ENCODE results near the gene RIC3. TPM values are rescaled to one million over a fixed set of nuclear protein-coding genes. Genes with fewer than 3 reads are reported as not detected.

The RIC3 gene
- total RNA-seq, 1 experiment from 2014 or later: not detected

DNA sequence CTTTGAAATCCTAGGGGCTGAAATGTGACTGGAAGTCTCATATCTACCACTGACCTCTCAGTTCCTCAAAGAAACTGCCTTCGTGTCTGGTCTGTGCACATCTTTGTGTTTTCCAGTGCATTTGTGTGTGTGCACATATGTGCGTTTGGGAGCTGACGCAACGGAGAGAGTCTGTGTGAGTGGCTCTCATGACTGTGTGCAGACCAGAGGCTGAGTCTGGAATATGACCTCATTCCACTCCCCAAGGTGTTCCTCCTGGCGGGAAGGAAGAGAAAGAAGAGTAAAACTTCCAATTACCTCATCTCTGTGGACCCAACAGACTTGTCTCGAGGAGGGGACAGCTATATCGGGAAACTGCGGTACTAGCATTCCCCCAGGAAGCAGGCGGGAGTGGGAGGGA is 71.4 kb downstream of the RIC3 start:
- Histone ChIP-seq H3K4me3 (ENCODE audit: low read length) (no peak overlapping the region), H3K9me3 (ENCODE audit: low read length) (no peaks in the 10 kb centered on the region), H3K36me3 (ENCODE audit: low read depth, low read length) (no peaks in the 10 kb centered on the region), H3K4me2 (ENCODE audit: low read length) (no peak overlapping the region), H3K9me2 (replicated peaks; ENCODE audit: low read length) (no peaks in the 10 kb centered on the region), H3K79me2 (ENCODE audit: low read length) (no peaks in the 10 kb centered on the region), H2AFZ (ENCODE audit: low read length) (no peak overlapping the region), H4K20me1 (ENCODE audit: low read length) (no peaks in the 10 kb centered on the region), H3K27ac (ENCODE audit: low read length) (no peak overlapping the region), H3K27me3 (ENCODE audit: low read length) (no peaks in the 10 kb centered on the region), H3K9ac (ENCODE audit: low read length) (no peak overlapping the region), H3F3A (ENCODE audit: low read length, unreplicated experiment) (no peaks in the 10 kb centered on the region), H3K4me1 (ENCODE audit: insufficient read depth, low read length) (no peaks in the 10 kb centered on the region)
- intact Hi-C loops (cut with micrococcal nuclease): no loop called here
- no peak for TF ChIP-seq EZH2 (IDR thresholded peaks at IDR 0.05; ENCODE audit: low read length, unreplicated experiment)
- no peak for TF ChIP-seq EZH2phosphoT487 (IDR thresholded peaks at IDR 0.05; ENCODE audit: borderline replicate concordance, low read length)
- CTCF ChIA-PET: no interaction called here
- no TSS peak for BruUV-seq (replicated peaks)
- DNase-seq: no peak
- POLR2A ChIA-PET (ENCODE audit: unreplicated experiment): no interaction called here
- no peak for ATAC-seq

DNA sequence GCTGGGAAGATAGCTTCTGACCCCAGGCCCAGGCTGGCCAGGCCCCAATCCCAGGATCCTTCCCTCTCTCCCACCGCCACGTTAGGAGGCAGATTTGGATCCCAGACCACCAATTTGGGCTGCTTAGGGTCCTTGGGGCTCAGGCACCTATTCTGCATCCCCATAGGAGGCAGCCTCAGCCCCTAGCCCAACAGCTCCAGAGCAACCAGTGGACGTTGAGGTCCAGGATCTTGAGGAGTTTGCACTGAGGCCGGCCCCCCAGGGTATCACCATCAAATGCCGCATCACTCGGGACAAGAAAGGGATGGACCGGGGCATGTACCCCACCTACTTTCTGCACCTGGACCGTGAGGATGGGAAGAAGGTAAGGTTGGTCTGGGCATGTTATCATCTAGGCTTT is 71.8 kb downstream of the RIC3 start:
- Histone ChIP-seq H3K27me3 (ENCODE audit: low read length) (no peaks in the 10 kb centered on the region), H3K4me1 (ENCODE audit: insufficient read depth, low read length) (no peaks in the 10 kb centered on the region), H2AFZ (ENCODE audit: low read length) (no peak overlapping the region), H3K27ac (ENCODE audit: low read length) (no peak overlapping the region), H3K9ac (ENCODE audit: low read length) (no peak overlapping the region), H3K9me2 (replicated peaks; ENCODE audit: low read length) (no peaks in the 10 kb centered on the region), H3K4me3 (ENCODE audit: low read length) (no peak overlapping the region), H3F3A (ENCODE audit: low read length, unreplicated experiment) (no peaks in the 10 kb centered on the region), H3K79me2 (ENCODE audit: low read length) (no peaks in the 10 kb centered on the region), H3K4me2 (ENCODE audit: low read length) (no peak overlapping the region), H3K9me3 (ENCODE audit: low read length) (no peaks in the 10 kb centered on the region), H4K20me1 (ENCODE audit: low read length) (no peaks in the 10 kb centered on the region), H3K36me3 (ENCODE audit: low read depth, low read length) (no peaks in the 10 kb centered on the region)
- intact Hi-C loops (cut with micrococcal nuclease): no loop called here
- TF ChIP-seq, protein P1, sequence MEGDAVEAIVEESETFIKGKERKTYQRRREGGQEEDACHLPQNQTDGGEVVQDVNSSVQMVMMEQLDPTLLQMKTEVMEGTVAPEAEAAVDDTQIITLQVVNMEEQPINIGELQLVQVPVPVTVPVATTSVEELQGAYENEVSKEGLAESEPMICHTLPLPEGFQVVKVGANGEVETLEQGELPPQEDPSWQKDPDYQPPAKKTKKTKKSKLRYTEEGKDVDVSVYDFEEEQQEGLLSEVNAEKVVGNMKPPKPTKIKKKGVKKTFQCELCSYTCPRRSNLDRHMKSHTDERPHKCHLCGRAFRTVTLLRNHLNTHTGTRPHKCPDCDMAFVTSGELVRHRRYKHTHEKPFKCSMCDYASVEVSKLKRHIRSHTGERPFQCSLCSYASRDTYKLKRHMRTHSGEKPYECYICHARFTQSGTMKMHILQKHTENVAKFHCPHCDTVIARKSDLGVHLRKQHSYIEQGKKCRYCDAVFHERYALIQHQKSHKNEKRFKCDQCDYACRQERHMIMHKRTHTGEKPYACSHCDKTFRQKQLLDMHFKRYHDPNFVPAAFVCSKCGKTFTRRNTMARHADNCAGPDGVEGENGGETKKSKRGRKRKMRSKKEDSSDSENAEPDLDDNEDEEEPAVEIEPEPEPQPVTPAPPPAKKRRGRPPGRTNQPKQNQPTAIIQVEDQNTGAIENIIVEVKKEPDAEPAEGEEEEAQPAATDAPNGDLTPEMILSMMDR (conservative IDR thresholded peaks at IDR 0.05; ENCODE audit: low read depth, low read length): no peak
- TF ChIP-seq EZH2phosphoT487 (IDR thresholded peaks at IDR 0.05; ENCODE audit: borderline replicate concordance, low read length) (no peak), EZH2 (IDR thresholded peaks at IDR 0.05; ENCODE audit: low read length, unreplicated experiment) (no peak)
- BruUV-seq (replicated peaks): no TSS peak
- ATAC-seq: no peak
- POLR2A ChIA-PET (ENCODE audit: unreplicated experiment): no interaction called here
- DNase-seq: no peak
- CTCF ChIA-PET: no interaction called here

DNA sequence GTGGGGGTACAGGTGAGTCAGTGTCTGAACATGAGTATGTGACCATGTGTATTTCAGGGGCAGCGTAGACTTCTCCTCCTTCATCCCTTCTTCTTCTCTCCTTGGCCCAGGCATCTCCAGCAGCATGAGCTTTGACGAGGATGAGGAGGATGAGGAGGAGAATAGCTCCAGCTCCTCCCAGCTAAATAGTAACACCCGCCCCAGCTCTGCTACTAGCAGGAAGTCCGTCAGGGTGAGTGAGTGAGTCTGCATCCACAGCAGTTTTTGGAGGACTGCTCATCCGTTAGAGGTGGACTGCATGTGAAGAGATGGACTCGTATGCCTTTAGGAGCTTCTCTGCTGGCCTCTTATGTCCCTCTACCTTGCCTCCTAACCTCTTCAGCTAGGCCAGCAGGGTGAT is 72.2 kb downstream of the RIC3 start:
- intact Hi-C loops (cut with micrococcal nuclease): no loop called here
- no peak for TF ChIP-seq EZH2 (IDR thresholded peaks at IDR 0.05; ENCODE audit: low read length, unreplicated experiment)
- TF ChIP-seq, protein P1 (conservative IDR thresholded peaks at IDR 0.05; ENCODE audit: low read depth, low read length): no peak
- TF ChIP-seq EZH2phosphoT487 (IDR thresholded peaks at IDR 0.05; ENCODE audit: borderline replicate concordance, low read length): no peak

More for the DNA sequence above, 72.2 kb downstream of the RIC3 start:
- no peak for ATAC-seq
- no peaks in the 10 kb centered on the region for H3F3A ChIP-seq (ENCODE audit: low read length, unreplicated experiment)
- H4K20me1 ChIP-seq (ENCODE audit: low read length): no peaks in the 10 kb centered on the region
- no peaks in the 10 kb centered on the region for H3K4me1 ChIP-seq (ENCODE audit: insufficient read depth, low read length)
- H3K9ac ChIP-seq (ENCODE audit: low read length): no peak overlapping the region
- no TSS peak for BruUV-seq (replicated peaks)
- no peak overlapping the region for H2AFZ ChIP-seq (ENCODE audit: low read length)
- no peak overlapping the region for H3K4me3 ChIP-seq (ENCODE audit: low read length)
- no peaks in the 10 kb centered on the region for H3K27me3 ChIP-seq (ENCODE audit: low read length)
- no peak overlapping the region for H3K27ac ChIP-seq (ENCODE audit: low read length)
- DNase-seq: no peak
- H3K9me2 ChIP-seq (replicated peaks; ENCODE audit: low read length): no peaks in the 10 kb centered on the region
- H3K36me3 ChIP-seq (ENCODE audit: low read depth, low read length): no peaks in the 10 kb centered on the region
- no peaks in the 10 kb centered on the region for H3K9me3 ChIP-seq (ENCODE audit: low read length)
- ChIA-PET CTCF (no interaction called here), POLR2A (ENCODE audit: unreplicated experiment) (no interaction called here)
- H3K79me2 ChIP-seq (ENCODE audit: low read length): no peaks in the 10 kb centered on the region
- H3K4me2 ChIP-seq (ENCODE audit: low read length): no peak overlapping the region
